Stimulated activated CD4-positive, alpha-beta T cell treated with anti-CD3 and anti-CD28 coated beads, Interleukin-12 subunit alpha, Interleukin-12 subunit beta, amount 100 ng/mL, for 48 hours (primary cell): ENCODE measurements around the gene LARGE2.
A peak's percentile ranks its signal among the peaks of the same experiment; 100 is the strongest.

Source experiments
- DNase-seq, 3 donors: peaks; one replicate each; pipeline ENCODE4 v3.0.0-alpha.2; 2020; ENCODE audit warnings: low read depth in 2 of 3, low spot score in 1 of 3

Gene LARGE2

DNA sequence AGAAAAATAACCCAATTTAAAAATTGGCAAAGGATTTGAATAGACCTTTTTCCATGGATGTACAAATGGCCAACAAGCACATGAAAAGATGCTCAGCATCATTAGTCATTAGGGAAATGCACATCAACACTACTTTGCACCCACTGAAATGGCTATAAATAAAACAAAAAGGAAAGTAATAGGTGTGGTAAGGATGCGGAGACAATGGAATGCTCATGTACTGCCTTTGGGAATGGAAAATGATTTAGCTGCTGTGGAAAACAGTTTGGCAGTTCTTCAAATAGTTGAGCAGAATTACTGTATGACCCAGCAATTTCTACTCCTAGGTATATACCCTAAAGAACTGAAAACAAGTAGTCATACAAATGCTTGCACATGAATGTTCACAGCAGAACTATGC is 37.4 kb downstream of the LARGE2 start:
- DNase-seq: no peak

DNA sequence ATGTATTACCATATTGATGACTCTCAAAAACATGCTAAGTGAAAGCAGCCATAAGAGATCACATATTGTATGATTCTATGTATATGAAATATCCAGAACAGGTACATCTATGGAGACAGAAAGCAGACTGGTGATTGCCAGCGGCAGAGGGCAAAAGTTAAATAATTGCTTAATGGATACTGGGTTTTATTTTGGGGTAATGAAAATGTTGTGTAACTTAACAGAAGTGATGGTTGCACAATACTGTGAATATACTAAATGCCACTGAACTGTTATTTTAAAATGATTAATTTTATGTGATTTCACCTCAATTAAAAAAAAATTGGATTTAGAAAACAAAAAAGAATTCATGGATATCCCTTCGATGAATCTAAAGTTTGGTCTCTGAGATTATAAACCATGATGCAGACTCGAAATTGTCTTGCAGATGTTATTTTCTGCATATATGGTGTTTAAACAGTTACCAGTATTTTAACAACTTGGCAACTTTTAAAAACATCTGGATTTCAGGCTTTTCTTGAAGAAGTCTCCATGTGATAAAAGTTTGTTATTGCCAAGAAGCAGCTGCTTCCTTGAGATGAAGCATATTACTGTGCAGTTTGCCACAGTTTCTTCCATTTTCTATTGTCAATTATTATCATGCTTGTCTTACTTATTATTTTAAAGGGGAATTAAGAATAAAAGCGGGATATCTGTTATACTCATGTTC is 38.1 kb downstream of the LARGE2 start:
- DNase-seq: no peak

GRCh38 chr11:45961751-45962240 is 39.3 kb downstream of the LARGE2 start:
- DNase-seq: no peak

DNA sequence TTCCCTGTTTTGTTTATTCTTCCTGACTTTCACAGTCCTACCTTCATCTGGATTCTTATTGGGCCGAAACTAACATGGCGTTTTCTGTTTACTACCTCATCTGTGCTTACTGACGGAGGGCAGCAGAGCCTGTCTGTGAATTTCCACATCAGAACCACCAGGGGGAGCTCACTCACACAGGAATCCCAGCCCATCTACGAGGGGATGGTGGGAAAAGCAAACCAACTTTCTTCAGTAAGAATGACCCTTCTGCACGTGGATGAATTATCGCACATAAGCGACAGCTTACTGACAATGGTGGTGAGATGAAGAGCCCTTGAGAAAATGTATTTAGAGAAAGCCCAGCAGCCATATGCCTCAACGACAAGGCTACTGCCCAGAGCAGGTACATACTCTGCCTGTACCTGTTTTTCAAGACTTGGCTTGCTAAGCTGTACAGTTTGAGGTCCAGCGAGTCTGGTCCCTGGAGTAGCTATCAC is 42.5 kb downstream of the LARGE2 start:
- peak; percentile 15 to 61 (median 25) for DNase-seq

GRCh38 chr11:45967506-45967905 is 45.0 kb downstream of the LARGE2 start:
- DNase-seq: no peak

- DNase-seq: no peak
Observed at GRCh38 chr11:45968901-45969300, 46.4 kb downstream of the LARGE2 start.

DNA sequence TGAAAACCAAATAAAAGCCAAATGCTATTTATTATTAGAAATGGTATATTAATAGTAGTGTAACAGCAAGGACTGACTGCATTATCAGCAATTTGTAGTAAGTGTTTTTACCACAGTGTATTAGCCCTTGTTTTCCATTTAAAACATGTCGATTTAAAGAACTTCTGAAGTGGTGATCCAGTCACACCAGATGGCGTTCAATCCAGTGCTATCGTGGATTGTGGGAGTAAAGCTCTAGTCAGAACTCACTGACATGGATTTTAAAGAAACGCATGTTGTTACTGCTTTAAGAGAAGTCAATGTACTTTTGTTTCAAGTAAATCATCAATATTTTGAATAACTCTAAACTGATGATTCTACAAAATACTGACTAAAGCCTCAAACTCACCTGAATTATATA is 51.1 kb downstream of the LARGE2 start:
- no peak for DNase-seq

- DNase-seq: no peak
Observed at GRCh38 chr11:45974806-45975205, 52.4 kb downstream of the LARGE2 start.
